HG03439 (cell line): ENCODE data around the gene ADAM11.

Source experiments
- ATAC-seq: cut with Tn5 transposase; IDR thresholded peaks from one replicate; pipeline ENCODE4 v1.9.1; 2021; ENCODE audit warnings: mild to moderate bottlenecking, moderate library complexity; ENCODE audit not compliant: unreplicated experiment

Gene ADAM11

DNA sequence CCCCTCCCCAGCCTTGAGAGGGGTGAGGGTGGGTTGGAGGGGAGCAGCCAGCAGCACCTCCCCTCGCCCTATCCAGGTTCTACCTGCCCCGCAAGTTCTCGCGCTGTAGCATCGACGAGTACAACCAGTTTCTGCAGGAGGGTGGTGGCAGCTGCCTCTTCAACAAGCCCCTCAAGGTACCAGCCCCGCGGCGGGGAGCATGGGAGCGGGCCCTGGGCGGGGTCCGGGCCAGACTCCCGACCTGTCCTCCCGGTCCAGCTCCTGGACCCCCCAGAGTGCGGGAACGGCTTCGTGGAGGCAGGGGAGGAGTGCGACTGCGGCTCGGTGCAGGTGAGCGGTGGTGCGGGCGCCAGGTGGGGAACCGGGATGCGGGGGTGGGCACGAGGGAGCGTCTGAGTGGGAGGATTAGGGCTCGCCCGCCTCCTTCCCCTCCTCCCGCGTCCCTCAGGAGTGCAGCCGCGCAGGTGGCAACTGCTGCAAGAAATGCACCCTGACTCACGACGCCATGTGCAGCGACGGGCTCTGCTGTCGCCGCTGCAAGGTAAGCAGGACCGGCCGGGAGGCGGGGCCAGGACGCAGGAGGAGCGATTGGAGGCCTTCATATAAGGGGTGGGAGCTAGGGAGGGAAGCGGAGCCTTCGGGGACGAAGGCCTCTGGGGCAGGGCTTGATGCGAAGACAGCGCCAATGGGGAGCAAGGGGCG is 16.5 kb downstream of the ADAM11 start:
- peak; percentile 74 for ATAC-seq

- ATAC-seq, result no peak
These were observed 17.2 kb downstream of the ADAM11 start for GRCh38 chr17:44775838-44776621.

DNA sequence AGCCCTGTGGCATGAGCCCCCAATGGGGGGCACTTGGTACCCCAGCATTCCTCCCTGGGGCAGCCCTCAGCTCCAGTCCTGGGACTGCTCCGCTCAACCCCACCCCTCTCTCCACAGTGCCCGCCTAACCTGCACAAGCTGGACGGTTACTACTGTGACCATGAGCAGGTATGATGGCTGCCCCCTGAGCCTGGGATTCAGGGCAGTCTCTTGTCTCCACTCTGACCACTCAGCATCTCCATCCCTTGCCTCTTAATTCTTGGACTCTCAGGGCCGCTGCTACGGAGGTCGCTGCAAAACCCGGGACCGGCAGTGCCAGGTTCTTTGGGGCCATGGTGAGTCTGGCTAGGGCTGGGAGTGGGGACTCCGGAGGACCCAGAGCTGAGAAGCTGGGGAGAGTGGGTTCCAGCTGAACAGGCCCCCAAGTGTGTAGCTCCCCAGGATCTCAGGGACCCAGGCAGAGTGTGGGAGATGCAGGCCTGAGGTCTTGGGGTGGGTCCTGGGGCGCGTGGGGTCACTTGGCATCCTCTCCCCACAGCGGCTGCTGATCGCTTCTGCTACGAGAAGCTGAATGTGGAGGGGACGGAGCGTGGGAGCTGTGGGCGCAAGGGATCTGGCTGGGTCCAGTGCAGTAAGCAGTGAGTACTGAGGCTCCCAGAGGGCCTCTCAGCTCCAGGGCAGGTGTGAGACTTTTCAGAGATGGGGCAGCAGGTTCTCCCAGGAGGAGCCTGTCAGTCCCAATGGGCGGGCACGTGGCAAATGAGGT is 18.0 kb downstream of the ADAM11 start:
- ATAC-seq, result no peak

GRCh38 chr17:44777394-44778348 is 18.9 kb downstream of the ADAM11 start:
- ATAC-seq, result no peak

DNA sequence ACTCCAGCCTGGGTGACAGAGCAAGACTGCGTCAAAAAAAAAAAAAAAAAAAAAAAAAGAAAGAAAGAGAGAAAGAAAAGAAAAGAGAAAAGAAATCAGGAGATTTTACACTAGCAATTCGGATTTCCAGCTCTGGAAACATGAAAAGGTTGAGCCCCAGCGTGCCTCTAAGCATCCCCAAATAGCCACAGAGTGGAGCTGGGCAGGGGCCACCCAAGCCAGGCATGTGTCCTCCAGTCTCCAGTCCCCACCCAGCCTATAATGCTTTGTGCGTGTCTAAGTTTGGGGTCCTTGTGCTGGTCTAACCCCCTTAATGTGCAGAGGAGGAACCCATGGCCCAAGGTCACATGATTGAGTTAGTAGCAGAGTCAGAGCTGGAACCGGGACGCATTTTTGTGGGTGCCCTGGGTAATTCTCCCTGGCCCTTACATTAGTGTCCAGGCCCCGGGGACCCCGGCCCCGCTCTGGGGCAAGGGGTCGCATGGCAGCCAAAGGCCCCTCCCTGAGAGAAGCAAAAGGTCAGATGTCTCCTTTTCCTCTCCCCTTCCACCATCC is 19.9 kb downstream of the ADAM11 start:
- no peak for ATAC-seq

DNA sequence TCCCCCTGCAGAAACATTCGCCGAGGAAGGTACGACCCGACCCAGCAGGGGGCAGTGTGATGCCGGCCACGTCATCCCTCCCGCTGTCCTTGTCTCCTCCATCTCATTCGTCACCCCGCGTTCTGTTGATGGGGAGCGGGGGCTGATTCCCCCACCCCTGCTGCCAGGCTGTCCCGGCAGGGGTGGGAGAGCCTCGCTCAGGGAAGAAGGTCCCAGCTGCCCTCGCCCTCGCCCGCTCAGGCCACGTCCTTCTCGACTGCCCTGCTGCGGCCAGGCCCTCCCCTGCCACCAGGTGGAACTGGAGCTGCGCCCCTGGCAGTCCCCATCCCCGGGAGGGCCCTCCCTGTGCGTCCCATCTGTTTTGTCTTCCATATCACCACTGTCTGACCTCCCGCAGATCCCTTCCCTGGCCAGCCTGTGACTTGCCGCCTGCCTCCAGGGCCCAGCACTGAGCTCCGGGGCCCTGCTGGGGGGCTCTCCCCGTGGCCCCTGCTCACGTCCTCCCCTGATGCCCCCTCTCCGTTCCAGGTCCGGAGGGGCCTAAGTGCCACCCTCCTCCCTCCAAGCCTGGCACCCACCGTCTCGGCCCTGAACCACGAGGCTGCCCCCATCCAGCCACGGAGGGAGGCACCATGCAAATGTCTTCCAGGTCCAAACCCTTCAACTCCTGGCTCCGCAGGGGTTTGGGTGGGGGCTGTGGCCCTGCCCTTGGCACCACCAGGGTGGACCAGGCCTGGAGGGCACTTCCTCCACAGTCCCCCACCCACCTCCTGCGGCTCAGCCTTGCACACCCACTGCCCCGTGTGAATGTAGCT is 20.6 kb downstream of the ADAM11 start:
- no peak for ATAC-seq

- no peak for ATAC-seq
These were observed 21.4 kb downstream of the ADAM11 start for GRCh38 chr17:44780161-44780560.

- no peak for ATAC-seq
These were observed 22.2 kb downstream of the ADAM11 start for GRCh38 chr17:44780845-44781480.

GRCh38 chr17:44781551-44782325 is 22.9 kb downstream of the ADAM11 start:
- ATAC-seq, result no peak

GRCh38 chr17:44782326-44782850 is 23.6 kb downstream of the ADAM11 start:
- ATAC-seq, result no peak

DNA sequence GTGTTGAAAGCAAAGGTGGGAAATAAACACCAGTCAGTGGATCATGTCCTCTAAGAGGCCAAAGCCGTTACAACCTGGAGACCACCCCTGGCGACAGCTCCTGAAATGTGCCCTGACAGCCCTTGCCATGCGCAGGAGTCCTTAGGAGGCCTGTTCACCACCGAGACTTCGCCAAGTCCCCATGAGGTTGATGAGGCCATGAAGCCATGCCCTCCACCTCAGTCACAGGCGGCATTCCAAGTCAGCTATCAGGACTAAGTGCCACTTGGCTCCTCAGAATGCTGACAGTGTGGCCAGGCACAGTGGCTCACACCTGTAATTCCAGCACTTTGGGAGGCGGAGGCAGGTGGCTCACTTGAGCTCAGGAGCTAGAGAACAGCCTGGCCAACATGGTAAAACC is 27.1 kb downstream of the ADAM11 start:
- ATAC-seq, result no peak

GRCh38 chr17:44786551-44787081 is 27.8 kb downstream of the ADAM11 start:
- no peak for ATAC-seq

- ATAC-seq, result no peak
These were observed 28.6 kb downstream of the ADAM11 start for GRCh38 chr17:44787271-44787940.

DNA sequence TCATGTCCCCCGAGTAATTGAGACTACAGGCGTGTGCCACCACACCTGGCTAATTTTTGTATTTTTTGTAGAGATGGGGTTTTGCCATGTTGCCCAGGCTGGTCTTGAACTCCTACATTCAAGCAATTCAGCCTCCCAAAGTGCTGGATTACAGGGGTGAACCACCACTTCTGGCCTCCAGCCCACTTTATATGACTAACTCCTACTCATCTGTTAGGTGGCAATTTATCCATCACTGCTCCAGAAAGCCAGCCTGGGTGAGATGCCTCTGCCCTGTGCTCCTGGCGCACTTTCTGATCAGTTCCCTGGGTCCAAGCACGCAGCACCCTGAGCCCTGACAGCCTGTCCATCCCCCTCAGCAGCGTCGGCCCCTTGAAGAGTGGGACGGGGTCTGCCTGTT is 29.4 kb downstream of the ADAM11 start:
- no peak for ATAC-seq

DNA sequence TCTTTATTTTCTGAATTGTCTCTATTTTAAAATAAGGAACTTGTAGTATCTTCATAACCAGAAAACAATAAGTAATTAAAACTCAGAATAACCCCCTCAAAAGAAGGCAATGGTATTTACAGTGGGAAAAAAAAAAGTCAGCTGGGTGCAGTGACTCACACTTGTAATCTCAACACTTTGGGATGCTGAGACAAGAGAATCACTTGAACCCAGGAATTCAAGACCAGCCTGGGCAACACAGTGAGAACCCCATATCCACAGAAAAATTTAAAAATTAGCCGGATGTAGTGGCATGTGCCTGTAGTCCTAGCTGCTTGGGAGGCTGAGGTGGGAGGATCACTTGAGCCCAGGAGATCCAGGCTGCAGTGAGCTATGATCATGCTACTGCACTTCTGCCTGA is 33.5 kb downstream of the ADAM11 start:
- ATAC-seq, result no peak

DNA sequence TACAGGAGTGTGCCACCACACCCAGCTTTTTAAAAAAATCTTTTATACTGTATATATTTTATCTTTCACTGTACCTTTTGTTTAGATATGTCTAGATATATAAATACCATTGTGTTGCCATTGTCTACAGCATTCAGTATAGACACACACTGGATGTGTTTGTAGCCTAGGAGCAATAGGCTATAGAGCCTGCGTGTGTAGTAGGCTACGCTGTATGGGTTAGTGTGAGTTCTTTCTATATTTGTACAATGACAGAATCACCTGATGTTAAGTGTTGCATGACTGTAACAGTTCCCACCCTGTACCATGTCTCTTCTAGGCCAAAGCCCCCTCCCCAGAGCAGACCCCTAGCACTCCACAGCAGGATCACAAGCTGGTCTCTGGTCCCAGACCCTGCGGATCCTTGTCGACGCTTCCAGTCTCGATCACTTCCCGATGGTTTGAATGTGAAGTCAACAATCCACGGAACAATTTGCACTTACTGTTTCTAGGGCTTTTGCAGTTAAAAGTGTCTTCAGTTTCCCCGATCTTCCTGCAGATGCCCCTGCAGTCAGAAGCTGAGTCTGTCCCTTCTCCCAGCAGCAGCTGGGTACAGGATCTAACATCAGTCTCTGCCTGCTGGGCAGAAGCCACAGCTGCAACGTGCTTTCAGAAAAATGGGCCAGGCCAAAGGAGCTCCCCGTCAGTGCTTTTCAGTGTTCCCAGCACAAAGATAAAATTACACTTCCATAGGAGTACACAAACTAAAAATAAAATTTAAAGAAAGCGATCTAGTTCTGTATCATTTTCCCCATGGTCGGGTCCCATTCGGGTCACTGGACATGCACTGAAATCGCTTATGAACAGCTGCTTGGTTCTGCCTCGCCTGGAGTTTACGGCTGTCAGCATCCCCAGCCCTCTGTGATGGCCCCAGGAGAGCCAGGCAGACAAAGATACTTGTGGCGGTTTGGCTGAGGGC is 35.4 kb downstream of the ADAM11 start:
- no peak for ATAC-seq
